Ascending aorta (tissue), 2 donors: ENCODE measurements around the gene FTH1. TPM values are rescaled to one million over a fixed set of nuclear protein-coding genes. Genes with fewer than 3 reads are reported as not detected.
A peak's percentile ranks its signal among the peaks of the same experiment; 100 is the strongest.

Experiments
- DNase-seq, 2 donors: peaks; one replicate each; pipeline ENCODE4 v3.0.0-alpha.2; 2019; ENCODE audit warnings: low spot score in 2 of 2
- H3K27ac ChIP-seq, 2 donors: fragments of 200-600 bp; sonication (generic); one replicate each; pipeline ENCODE4 v1.5.1; 2016 to 2017; ENCODE audit warnings: mild to moderate bottlenecking in 1 of 2
- H3K27me3 ChIP-seq: fragments of 200-600 bp; sonication (generic); one replicate; pipeline ENCODE4 v1.5.1; 2017
- H3K36me3 ChIP-seq, 2 donors: fragments of 200-600 bp; sonication (generic); one replicate each; pipeline ENCODE4 v1.5.1; 2016
- H3K4me1 ChIP-seq, 2 donors: fragments of 200-600 bp; sonication (generic); one replicate each; pipeline ENCODE4 v1.5.1; 2016 to 2017; ENCODE audit warnings: mild to moderate bottlenecking in 1 of 2
- H3K4me3 ChIP-seq, 2 donors: fragments of 200-600 bp; sonication (generic); one replicate each; pipeline ENCODE4 v1.5.1; 2016 to 2017; ENCODE audit warnings: mild to moderate bottlenecking in 1 of 2
- H3K9me3 ChIP-seq, 2 donors: fragments of 200-600 bp; sonication (generic); one replicate each; pipeline ENCODE4 v1.5.1; 2016
- intact Hi-C: fragments of 100-400 bp; cut with DNase I; formaldehyde crosslinking; loops from one replicate; pipeline ENCODE4 v1.15.1; 2023
- total RNA-seq: library from RNA; depleted of rRNA; stranded (reverse); fragments of >200 nt; gene quantifications from one replicate; pipeline ENCODE4 v1.1.0, GENCODE V29; 2016
- TF ChIP-seq, protein P1 (sequence below), 3 experiments: fragments of 200-600 bp in 2 of 3; fragments of 450-650 bp in 1 of 3; sonication (generic) in 2 of 3; IDR thresholded peaks; one replicate each; pipeline ENCODE4 v1.5.1; 2016 to 2019; ENCODE audit warnings: antibody characterized with exemption in 3 of 3, mild to moderate bottlenecking in 1 of 3, moderate library complexity in 1 of 3

The FTH1 gene
- total RNA-seq, 1 donor from 2014 or later, result 2,353 TPM

DNA sequence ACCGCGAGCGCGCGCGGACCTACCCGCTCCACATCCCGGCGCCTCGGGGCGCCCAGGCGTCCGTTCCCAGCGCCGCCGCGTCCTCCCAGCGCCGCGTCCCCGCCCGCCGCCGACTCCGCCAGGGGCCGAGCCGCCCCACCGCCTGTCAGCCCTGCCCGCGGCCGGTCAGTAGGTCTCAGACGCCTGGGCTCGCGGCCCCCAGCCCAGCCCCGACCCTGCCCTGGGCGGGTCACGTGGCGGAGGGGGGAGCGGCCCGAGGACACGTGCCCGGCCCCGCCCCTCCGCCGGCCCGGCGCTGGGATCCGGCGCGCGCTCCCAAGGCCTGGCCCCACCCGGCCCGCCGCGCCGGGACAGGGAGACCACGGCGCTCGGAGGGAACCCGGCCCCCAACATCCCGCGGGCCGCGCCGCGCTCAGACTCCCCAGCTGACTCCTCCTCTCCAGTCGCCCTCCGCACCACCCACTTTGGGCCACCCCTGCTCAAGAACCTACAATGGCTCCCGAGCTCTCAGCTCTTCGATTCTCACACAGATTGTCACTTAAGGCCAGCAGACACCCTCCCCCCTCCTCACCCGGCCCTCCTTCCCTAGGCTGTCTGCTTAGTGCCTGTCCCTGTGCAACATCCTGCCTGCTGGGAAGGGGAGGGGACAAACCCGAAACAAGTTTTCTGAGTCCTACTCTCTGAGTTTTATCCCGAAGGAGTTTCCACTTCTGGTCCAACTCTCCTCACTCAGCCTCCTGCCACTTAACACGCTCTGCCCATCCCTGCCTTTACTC lies 49.9 kb downstream of the FTH1 start, which contains the start of gene RAB3IL1:
RAB3IL1 (minus strand) TSS at position 233 of the 776 bp plus-strand sequence; CDS start at position 34, 199 bp downstream.
- H3K27ac ChIP-seq, result peak within 1 kb of the TSS; percentile 39 to 54
- peak within 1 kb of the TSS; percentile 67 to 90 for H3K4me3 ChIP-seq
- DNase-seq, result peak in 1 of 2 donors; percentile 81
- no peaks in the 10 kb centered on the region for H3K9me3 ChIP-seq
- H3K27me3 ChIP-seq, result no peaks in the 10 kb centered on the region
- TF ChIP-seq, protein P1, sequence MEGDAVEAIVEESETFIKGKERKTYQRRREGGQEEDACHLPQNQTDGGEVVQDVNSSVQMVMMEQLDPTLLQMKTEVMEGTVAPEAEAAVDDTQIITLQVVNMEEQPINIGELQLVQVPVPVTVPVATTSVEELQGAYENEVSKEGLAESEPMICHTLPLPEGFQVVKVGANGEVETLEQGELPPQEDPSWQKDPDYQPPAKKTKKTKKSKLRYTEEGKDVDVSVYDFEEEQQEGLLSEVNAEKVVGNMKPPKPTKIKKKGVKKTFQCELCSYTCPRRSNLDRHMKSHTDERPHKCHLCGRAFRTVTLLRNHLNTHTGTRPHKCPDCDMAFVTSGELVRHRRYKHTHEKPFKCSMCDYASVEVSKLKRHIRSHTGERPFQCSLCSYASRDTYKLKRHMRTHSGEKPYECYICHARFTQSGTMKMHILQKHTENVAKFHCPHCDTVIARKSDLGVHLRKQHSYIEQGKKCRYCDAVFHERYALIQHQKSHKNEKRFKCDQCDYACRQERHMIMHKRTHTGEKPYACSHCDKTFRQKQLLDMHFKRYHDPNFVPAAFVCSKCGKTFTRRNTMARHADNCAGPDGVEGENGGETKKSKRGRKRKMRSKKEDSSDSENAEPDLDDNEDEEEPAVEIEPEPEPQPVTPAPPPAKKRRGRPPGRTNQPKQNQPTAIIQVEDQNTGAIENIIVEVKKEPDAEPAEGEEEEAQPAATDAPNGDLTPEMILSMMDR (IDR thresholded peaks at IDR 0.05), result no peak
- intact Hi-C loops, result loop anchor here (2.0 kb wide), 2 partner anchors 29 to 53 kb away; no protein-coding TSS in a partner anchor
- no peaks in the 10 kb centered on the region for H3K36me3 ChIP-seq
- H3K4me1 ChIP-seq, result peaks cover 3 to 8% of the 10 kb centered on the region in 2 donors

DNA sequence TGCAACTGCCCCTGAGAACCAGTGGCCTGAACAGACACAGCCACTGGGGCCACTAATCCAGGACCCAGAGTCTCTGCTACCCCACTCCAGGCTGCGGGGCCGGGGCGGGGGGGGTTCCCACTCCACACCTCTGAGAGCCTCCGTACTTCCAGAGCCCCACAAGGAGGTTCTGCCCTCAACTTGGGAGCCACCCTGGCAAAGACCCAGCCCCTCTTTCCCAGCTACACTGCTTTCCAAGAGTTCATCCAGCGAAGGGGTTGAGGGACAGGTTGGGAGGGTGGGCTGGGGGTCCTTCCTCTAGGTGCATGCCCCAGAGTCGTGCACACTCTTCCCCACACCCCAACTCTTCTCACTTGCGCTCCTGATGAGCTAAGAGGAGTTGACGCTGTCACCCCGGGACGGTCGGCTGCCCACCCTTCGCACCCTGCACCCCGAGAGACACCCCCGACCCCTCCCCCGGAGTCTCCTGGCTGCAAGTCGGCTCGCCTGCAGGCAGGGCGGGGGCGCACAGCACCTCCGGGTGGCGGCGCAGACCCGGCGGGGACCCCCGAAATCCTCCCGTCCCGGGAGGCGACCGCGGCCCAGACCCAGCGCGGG lies 50.6 kb downstream of the FTH1 start:
- Histone ChIP-seq H3K36me3 (no peaks in the 10 kb centered on the region), H3K27ac (peak overlapping the region; percentile 23 to 39), H3K4me1 (peaks cover 3 to 8% of the 10 kb centered on the region in 2 donors), H3K27me3 (no peaks in the 10 kb centered on the region), H3K9me3 (no peaks in the 10 kb centered on the region), H3K4me3 (peak overlapping the region; percentile 67 to 90)
- TF ChIP-seq, protein P1 (IDR thresholded peaks at IDR 0.05), result no peak
- peak in 1 of 2 donors; percentile 60 for DNase-seq
- intact Hi-C loops, result loop anchor here (2.0 kb wide), 2 partner anchors 30 to 54 kb away; no protein-coding TSS in a partner anchor

DNA sequence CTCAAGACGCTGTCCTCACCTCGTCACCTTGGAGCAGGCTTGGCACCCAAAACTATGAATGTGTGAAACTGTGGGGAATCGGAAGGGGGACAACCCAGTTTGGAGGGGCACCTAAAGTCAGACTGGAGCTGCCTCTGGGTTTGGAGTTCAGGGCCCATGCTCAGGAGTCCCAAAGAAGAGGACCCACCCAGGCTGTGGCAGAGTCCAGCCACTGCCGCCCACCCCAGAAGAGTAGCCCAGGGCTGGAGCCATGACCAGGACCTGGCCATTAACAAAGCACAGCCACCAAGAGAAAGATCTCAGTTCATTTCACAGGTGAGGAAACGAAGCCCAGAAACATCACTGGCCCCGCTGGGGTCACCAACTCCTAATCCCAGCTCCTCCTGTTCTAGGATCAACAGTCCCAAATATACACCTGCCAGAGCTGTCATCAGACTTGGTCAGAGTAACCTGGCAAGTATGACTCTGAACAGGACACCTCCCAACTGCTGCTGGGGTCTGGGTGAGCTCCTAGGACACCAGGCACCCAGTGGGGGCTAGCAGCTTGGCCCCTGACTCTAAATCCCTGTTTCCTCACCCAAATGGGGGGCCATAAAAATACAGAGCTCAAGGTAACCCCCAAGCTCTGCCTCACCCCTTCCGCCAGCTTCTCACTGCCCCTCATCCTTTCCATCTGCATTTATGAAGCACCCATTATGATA lies 52.8 kb downstream of the FTH1 start:
- Histone ChIP-seq H3K27ac (peak overlapping the region in 1 of 2 donors; percentile 10), H3K4me1 (peaks cover 3 to 8% of the 10 kb centered on the region in 2 donors), H3K9me3 (no peaks in the 10 kb centered on the region), H3K27me3 (no peaks in the 10 kb centered on the region), H3K36me3 (no peaks in the 10 kb centered on the region), H3K4me3 (no peak overlapping the region)
- TF ChIP-seq, protein P1 (IDR thresholded peaks at IDR 0.05), result no peak
- intact Hi-C loops, result no loop called here
- peak in 1 of 2 donors; percentile 53 for DNase-seq

Other genes starting within 250 kb of the FTH1 start
- gene MYRF, start 215.0 kb downstream of the FTH1 start, total RNA-seq, result not detected
- gene TMEM258, start 175.0 kb downstream of the FTH1 start, total RNA-seq, result 26.4 TPM
- 1.5 TPM for gene FEN1, start 174.7 kb downstream of the FTH1 start, total RNA-seq
- gene FADS1, start 150.6 kb downstream of the FTH1 start, total RNA-seq, result 47.1 TPM
- 37.6 TPM for gene FADS2, start 139.3 kb downstream of the FTH1 start, total RNA-seq
- gene FADS3, start 76.1 kb downstream of the FTH1 start, total RNA-seq, result 191 TPM
- 23.2 TPM for gene RAB3IL1, start 50.1 kb downstream of the FTH1 start, total RNA-seq
- 30.9 TPM for gene BEST1, start 17.3 kb downstream of the FTH1 start, total RNA-seq
- 55.5 TPM for gene INCENP, start 156.4 kb upstream of the FTH1 start, total RNA-seq
- not detected for gene SCGB1D1, start 222.6 kb upstream of the FTH1 start, total RNA-seq
- gene SCGB2A1, start 241.0 kb upstream of the FTH1 start, total RNA-seq, result not detected